GM18867 (cell line): ENCODE results near the gene MAP10.
"Not testable (repeated sequence)": the region's sequence is repeated elsewhere in the genome, so short reads cannot be mapped to it uniquely, and the experiment has no call there.

ENCODE experiments used
- ATAC-seq: cut with Tn5 transposase; IDR thresholded peaks from one replicate; pipeline ENCODE4 v1.9.1; 2021; ENCODE audit warnings: mild to moderate bottlenecking, moderate library complexity; ENCODE audit not compliant: unreplicated experiment

MAP10 gene

GRCh38 chr1:232805269-232806185 lies at the start of gene MAP10:
Gene MAP10, plus strand, starts transcription at chr1:232805416. Its CDS starts 34 bp downstream, at chr1:232805450.
- ATAC-seq: peak; percentile 92

GRCh38 chr1:232764458-232765251 lies 40.6 kb upstream of the MAP10 start:
- no peak for ATAC-seq

GRCh38 chr1:232765542-232765941 lies 39.7 kb upstream of the MAP10 start:
- ATAC-seq: no peak

GRCh38 chr1:232766241-232766890 lies 38.9 kb upstream of the MAP10 start:
- no peak for ATAC-seq

- no peak for ATAC-seq
These were observed 38.3 kb upstream of the MAP10 start for GRCh38 chr1:232766904-232767303.

GRCh38 chr1:232767305-232768074 lies 37.7 kb upstream of the MAP10 start:
- ATAC-seq: no peak

- ATAC-seq: no peak
These were observed 36.4 kb upstream of the MAP10 start for GRCh38 chr1:232768793-232769192.

GRCh38 chr1:232769733-232770132 lies 35.5 kb upstream of the MAP10 start:
- no peak for ATAC-seq

- ATAC-seq: no peak
These were observed 31.5 kb upstream of the MAP10 start for GRCh38 chr1:232773752-232774151.

- no peak for ATAC-seq
These were observed 28.6 kb upstream of the MAP10 start for GRCh38 chr1:232776526-232777106.

- no peak for ATAC-seq
These were observed 24.9 kb upstream of the MAP10 start for GRCh38 chr1:232780354-232780753.

- no peak for ATAC-seq
These were observed 20.4 kb upstream of the MAP10 start for GRCh38 chr1:232784794-232785193.

- not testable (repeated sequence) for ATAC-seq
These were observed 19.6 kb upstream of the MAP10 start for GRCh38 chr1:232785630-232786029.

GRCh38 chr1:232786845-232787455 lies 18.3 kb upstream of the MAP10 start:
- ATAC-seq: no peak

- ATAC-seq: no peak
These were observed 16.9 kb upstream of the MAP10 start for GRCh38 chr1:232788235-232788872.

GRCh38 chr1:232789651-232790050 lies 15.6 kb upstream of the MAP10 start:
- no peak for ATAC-seq

GRCh38 chr1:232792949-232793348 lies 12.3 kb upstream of the MAP10 start:
- no peak for ATAC-seq

- ATAC-seq: no peak
These were observed 11.3 kb upstream of the MAP10 start for GRCh38 chr1:232793944-232794343.

- no peak for ATAC-seq
These were observed 9.6 kb upstream of the MAP10 start for GRCh38 chr1:232795497-232796053.
